Left ventricle myocardium inferior (tissue), 1 donor: ENCODE data around the gene PPP1R9B. TPM values are rescaled to one million over a fixed set of nuclear protein-coding genes. Genes with fewer than 3 reads are reported as not detected.

Source experiments
- DNase-seq: peaks from one replicate; pipeline ENCODE4 v3.0.0-alpha.2; 2020
- H3K27ac ChIP-seq: fragments of 200-600 bp; replicated peaks from 2 replicates; pipeline ENCODE4 v1.8.0; 2021
- H3K27me3 ChIP-seq: fragments of 200-600 bp; 2 replicates; pipeline ENCODE4 v1.8.0; 2021; ENCODE audit warnings: low read depth
- H3K36me3 ChIP-seq: fragments of 200-600 bp; 2 replicates; pipeline ENCODE4 v1.8.0; 2021
- H3K4me1 ChIP-seq: fragments of 200-600 bp; 2 replicates; pipeline ENCODE4 v1.8.0; 2021
- H3K4me3 ChIP-seq: fragments of 200-600 bp; 2 replicates; pipeline ENCODE4 v1.8.0; 2021; ENCODE audit warnings: mild to moderate bottlenecking, moderate library complexity
- H3K9me3 ChIP-seq: fragments of 200-600 bp; replicated peaks from 2 replicates; pipeline ENCODE4 v1.8.0; 2021
- CTCF ChIP-seq: fragments of 200-600 bp; IDR thresholded peaks from 2 replicates; pipeline ENCODE4 v1.8.0; 2021; ENCODE audit warnings: antibody characterized with exemption, mild to moderate bottlenecking, borderline replicate concordance
- intact Hi-C: fragments of 100-400 bp; cut with micrococcal nuclease; formaldehyde crosslinking; loops from one replicate; pipeline ENCODE4 v1.11.0; 2022
- total RNA-seq: library from RNA; stranded (reverse); fragmentation: NEBNext Ultra II Directional; extraction: Animal tissue kit (Norgen Biotek cat#: 25700); gene quantifications from one replicate; pipeline ENCODE4 v1.2.1, GENCODE V29; 2021
- donor health status: DM: no; HTN: yes; CAD: no; lungs with severe emphysema.

PPP1R9B gene
- total RNA-seq, 1 donor from 2014 or later = 33.0 TPM

- TF ChIP-seq CTCF = peak; percentile 67
- Histone ChIP-seq H3K4me3 (no peak overlapping the region), H3K36me3 (peaks cover 4% of the 10 kb centered on the region), H3K4me1 (peaks cover 71% of the 10 kb centered on the region), H3K27ac (peak overlapping the region; percentile 94), H3K9me3 (no peaks in the 10 kb centered on the region), H3K27me3 (peaks cover 4% of the 10 kb centered on the region)
- DNase-seq = no peak
- intact Hi-C loops = no loop called here
These were observed 35.6 kb downstream of the PPP1R9B start for GRCh38 chr17:50114849-50115357.

- TF ChIP-seq CTCF = no peak
- H3K4me1 ChIP-seq = peaks cover 76% of the 10 kb centered on the region
- H3K27ac ChIP-seq = peak overlapping the region; percentile 94
- peaks cover 9% of the 10 kb centered on the region for H3K36me3 ChIP-seq
- H3K9me3 ChIP-seq = no peaks in the 10 kb centered on the region
- no peak for DNase-seq
- intact Hi-C loops = no loop called here
- no peak overlapping the region for H3K4me3 ChIP-seq
- H3K27me3 ChIP-seq = peaks cover 4% of the 10 kb centered on the region
These were observed 36.1 kb downstream of the PPP1R9B start for GRCh38 chr17:50114401-50114800.

- Histone ChIP-seq H3K4me1 (peaks cover 82% of the 10 kb centered on the region), H3K27ac (peak overlapping the region; percentile 94), H3K9me3 (no peaks in the 10 kb centered on the region), H3K4me3 (no peak overlapping the region), H3K36me3 (peaks cover 16% of the 10 kb centered on the region), H3K27me3 (peaks cover 4% of the 10 kb centered on the region)
- intact Hi-C loops = no loop called here
- no peak for TF ChIP-seq CTCF
- DNase-seq = no peak
These were observed 36.7 kb downstream of the PPP1R9B start for GRCh38 chr17:50113624-50114320.

GRCh38 chr17:50112694-50113093 is 37.8 kb downstream of the PPP1R9B start:
- Histone ChIP-seq H3K27ac (peak overlapping the region; percentile 94), H3K4me1 (peaks cover 89% of the 10 kb centered on the region), H3K9me3 (no peaks in the 10 kb centered on the region), H3K27me3 (peaks cover 4% of the 10 kb centered on the region), H3K4me3 (no peak overlapping the region), H3K36me3 (peaks cover 25% of the 10 kb centered on the region)
- no peak for TF ChIP-seq CTCF
- DNase-seq = no peak
- intact Hi-C loops = no loop called here

- peaks cover 32% of the 10 kb centered on the region for H3K36me3 ChIP-seq
- peak; percentile 77 for DNase-seq
- H3K4me1 ChIP-seq = peaks cover 85% of the 10 kb centered on the region
- TF ChIP-seq CTCF = no peak
- peak overlapping the region; percentile 94 for H3K27ac ChIP-seq
- H3K4me3 ChIP-seq = peak overlapping the region; percentile 24
- H3K9me3 ChIP-seq = no peaks in the 10 kb centered on the region
- no peaks in the 10 kb centered on the region for H3K27me3 ChIP-seq
- intact Hi-C loops = no loop called here
These were observed 38.5 kb downstream of the PPP1R9B start for GRCh38 chr17:50111673-50112655.
